H9 (cell line): ENCODE data around the gene SOX3. TPM values are rescaled to one million over a fixed set of nuclear protein-coding genes. Genes with fewer than 3 reads are reported as not detected.

ENCODE experiments used
- DNase-seq: peaks from one replicate; pipeline ENCODE4 v3.0.0-alpha.2; 2017
- H2AFZ ChIP-seq: one replicate; pipeline ENCODE4 v1.6.1; 2013; ENCODE audit warnings: mild to moderate bottlenecking, low read length, control low read depth, moderate library complexity
- H2AK5ac ChIP-seq: 2 replicates; pipeline ENCODE4 v1.6.1; 2013; ENCODE audit warnings: low read length, control low read depth, mixed read lengths; ENCODE audit not compliant: insufficient read length
- H2BK120ac ChIP-seq: one replicate; pipeline ENCODE4 v1.6.1; 2013; ENCODE audit warnings: low read depth, mild to moderate bottlenecking, low read length, control low read depth, inconsistent platforms; ENCODE audit not compliant: poor library complexity, severe bottlenecking
- H2BK12ac ChIP-seq: 2 replicates; pipeline ENCODE4 v1.6.1; 2013; ENCODE audit warnings: low read length, control low read depth, mixed read lengths, low read depth; ENCODE audit not compliant: insufficient read length
- H2BK15ac ChIP-seq: 2 replicates; pipeline ENCODE4 v1.6.1; 2013; ENCODE audit warnings: low read depth, low read length, control low read depth
- H2BK20ac ChIP-seq: one replicate; pipeline ENCODE4 v1.6.1; 2013; ENCODE audit warnings: low read depth, mild to moderate bottlenecking, low read length, control low read depth, inconsistent platforms; ENCODE audit not compliant: poor library complexity, severe bottlenecking
- H2BK5ac ChIP-seq: 2 replicates; pipeline ENCODE4 v1.6.1; 2013; ENCODE audit warnings: low read length, control low read depth, mixed read lengths; ENCODE audit not compliant: insufficient read length
- H3K14ac ChIP-seq: 2 replicates; pipeline ENCODE4 v1.6.1; 2013; ENCODE audit warnings: low read length, control low read depth; ENCODE audit not compliant: insufficient read depth
- H3K18ac ChIP-seq: 2 replicates; pipeline ENCODE4 v1.6.1; 2013; ENCODE audit warnings: low read depth, mild to moderate bottlenecking, mixed read lengths, low read length, control low read depth; ENCODE audit not compliant: insufficient read length
- H3K23ac ChIP-seq: 2 replicates; pipeline ENCODE4 v1.6.1; 2013; ENCODE audit warnings: low read length, control low read depth, mixed read lengths, low read depth; ENCODE audit not compliant: insufficient read length
- H3K23me2 ChIP-seq: 2 replicates; pipeline ENCODE4 v1.6.1; 2013; ENCODE audit warnings: low read depth, mild to moderate bottlenecking, mixed read lengths, low read length, control low read depth; ENCODE audit not compliant: insufficient read length, poor library complexity, severe bottlenecking
- H3K27ac ChIP-seq: 2 replicates; pipeline ENCODE4 v1.5.1; 2013; ENCODE audit warnings: low read length, control low read depth, mixed read lengths, low read depth; ENCODE audit not compliant: insufficient read length
- H3K27me3 ChIP-seq: 2 replicates; pipeline ENCODE4 v1.6.1; 2013; ENCODE audit warnings: low read length, control low read depth, inconsistent platforms; ENCODE audit not compliant: insufficient read depth
- H3K4ac ChIP-seq: 2 replicates; pipeline ENCODE4 v1.6.1; 2013; ENCODE audit warnings: low read depth, mild to moderate bottlenecking, control low read depth, inconsistent platforms, low read length, moderate library complexity
- H3K4me1 ChIP-seq: 2 replicates; pipeline ENCODE4 v1.6.1; 2013; ENCODE audit warnings: low read length, control low read depth, inconsistent platforms; ENCODE audit not compliant: insufficient read depth
- H3K4me2 ChIP-seq: 2 replicates; pipeline ENCODE4 v1.6.1; 2013; ENCODE audit warnings: low read length, control low read depth, mixed read lengths; ENCODE audit not compliant: insufficient read length, insufficient read depth
- H3K56ac ChIP-seq: 2 replicates; pipeline ENCODE4 v1.6.1; 2013; ENCODE audit warnings: low read depth, mild to moderate bottlenecking, mixed read lengths, low read length, control low read depth; ENCODE audit not compliant: insufficient read length
- H3K79me1 ChIP-seq: 2 replicates; pipeline ENCODE4 v1.6.1; 2013; ENCODE audit warnings: low read depth, mild to moderate bottlenecking, moderate library complexity, low read length, control low read depth, inconsistent platforms; ENCODE audit not compliant: insufficient read depth, poor library complexity, severe bottlenecking
- H3K79me2 ChIP-seq: 2 replicates; pipeline ENCODE4 v1.6.1; 2013; ENCODE audit warnings: low read length, control low read depth, inconsistent platforms; ENCODE audit not compliant: insufficient read depth
- H3K9ac ChIP-seq: 2 replicates; pipeline ENCODE4 v1.6.1; 2013; ENCODE audit warnings: low read length, control low read depth, mixed read lengths; ENCODE audit not compliant: insufficient read length; ENCODE audit errors: extremely low read depth
- H3K9me3 ChIP-seq: one replicate; pipeline ENCODE4 v1.6.1; 2013; ENCODE audit warnings: low read depth, low read length, inconsistent platforms; ENCODE audit not compliant: control insufficient read depth
- H3T11ph ChIP-seq: one replicate; pipeline ENCODE4 v1.6.1; 2013; ENCODE audit warnings: mild to moderate bottlenecking, low read length, control low read depth, inconsistent platforms
- H4K20me1 ChIP-seq: one replicate; pipeline ENCODE4 v1.6.1; 2013; ENCODE audit not compliant: control insufficient read depth, insufficient read length, insufficient read depth
- H4K5ac ChIP-seq: 2 replicates; pipeline ENCODE4 v1.6.1; 2013; ENCODE audit warnings: low read depth, mild to moderate bottlenecking, mixed read lengths, low read length, control low read depth; ENCODE audit not compliant: insufficient read length
- H4K8ac ChIP-seq: replicated peaks from 2 replicates; pipeline ENCODE4 v1.6.1; 2013; ENCODE audit warnings: low read length, control low read depth, mixed read lengths, low read depth; ENCODE audit not compliant: insufficient read length
- H4K91ac ChIP-seq: 2 replicates; pipeline ENCODE4 v1.6.1; 2013; ENCODE audit warnings: low read depth, mild to moderate bottlenecking, moderate library complexity, mixed read lengths, low read length, control low read depth; ENCODE audit not compliant: insufficient read length
- H3K27ac Mint-ChIP-seq, 3 experiments: 2 replicates in 2 of 3; 3 replicates in 1 of 3; pipeline ENCODE4 v1.8.0; 2020 to 2021; ENCODE audit warnings: mixed read lengths in 3 of 3, mild to moderate bottlenecking in 1 of 3, moderate library complexity in 1 of 3
- H3K27me3 Mint-ChIP-seq: 2 replicates; pipeline ENCODE4 v1.8.0; 2021; ENCODE audit warnings: low read depth, mild to moderate bottlenecking, moderate library complexity, mixed read lengths
- H3K36me3 Mint-ChIP-seq, 3 experiments: 2 replicates in 2 of 3; 3 replicates in 1 of 3; pipeline ENCODE4 v1.8.0; 2020 to 2021; ENCODE audit warnings: low read depth in 3 of 3, mixed read lengths in 3 of 3; ENCODE audit not compliant: insufficient read depth in 1 of 3
- H3K4me1 Mint-ChIP-seq, 2 experiments: 2 replicates each; pipeline ENCODE4 v1.8.0; 2020; ENCODE audit warnings: mixed read lengths in 2 of 2
- H3K4me3 Mint-ChIP-seq, 2 experiments: 2 replicates in 1 of 2; 3 replicates in 1 of 2; pipeline ENCODE4 v1.8.0; 2020 to 2021; ENCODE audit warnings: mild to moderate bottlenecking in 2 of 2, mixed read lengths in 2 of 2, moderate library complexity in 1 of 2
- H3K9me3 Mint-ChIP-seq, 2 experiments: 2 replicates in 1 of 2; 3 replicates in 1 of 2; pipeline ENCODE4 v1.8.0; 2020; ENCODE audit warnings: mild to moderate bottlenecking in 2 of 2, mixed read lengths in 2 of 2, moderate library complexity in 1 of 2
- WGBS: extraction: QIAGEN DNeasy Blood & Tissue Kit; methylation state at CpG from one replicate; pipeline ENCODE4 v1.1.7; 2013; ENCODE audit warnings: missing lambda C conversion rate, low lambda C conversion rate, mixed read lengths; ENCODE audit not compliant: insufficient read length; ENCODE audit errors: extremely low coverage; 5-methylcytosine and 5-hydroxymethylcytosine counted together
- total RNA-seq: library from RNA; stranded (reverse); gene quantifications from 2 replicates; pipeline ENCODE4 v1.2.1, GENCODE V29; 2021
- TF ChIP-seq, protein P1 (sequence below): fragments of 200-600 bp; sonication (generic); conservative IDR thresholded peaks from 3 replicates; pipeline ENCODE4 v1.8.0; 2021; ENCODE audit warnings: antibody characterized with exemption, mild to moderate bottlenecking

SOX3 gene
- total RNA-seq, 1 experiment from 2014 or later, result 7.7 TPM

GRCh38 chrX:140500441-140500840 is 4.4 kb downstream of the SOX3 start:
- Histone ChIP-seq H2BK20ac (no peak overlapping the region), H3K18ac (no peak overlapping the region), H2BK12ac (no peak overlapping the region), H3K4me1 (no peaks in the 10 kb centered on the region; the same call in 1 of the 2 replicates), H4K20me1 (no peaks in the 10 kb centered on the region), H2BK5ac (no peak overlapping the region), H3K14ac (no peak overlapping the region; the same call in 1 of the 2 replicates), H3K79me1 (no peaks in the 10 kb centered on the region), H3K27ac (no peak overlapping the region), H2AFZ (no peak overlapping the region), H2BK120ac (no peak overlapping the region), H3K23ac (no peak overlapping the region), H2BK15ac (no peak overlapping the region), H3K4me2 (no peak overlapping the region), H2AK5ac (no peak overlapping the region), H3K79me2 (no peaks in the 10 kb centered on the region), H3K9ac (no peak overlapping the region), H3T11ph (no peak overlapping the region), H4K91ac (no peak overlapping the region), H3K56ac (no peak overlapping the region), H4K8ac (no peak overlapping the region), H3K27me3 (peaks cover 7% of the 10 kb centered on the region; the same call in 1 of the 2 replicates), H3K4ac (no peak overlapping the region), H4K5ac (no peak overlapping the region), H3K23me2 (peaks cover 22% of the 10 kb centered on the region), H3K9me3 (no peaks in the 10 kb centered on the region)
- DNase-seq, result no peak
- Mint-ChIP-seq H3K27me3 (peaks cover 69% of the 10 kb centered on the region), H3K4me1 (peaks cover 42 to 46% of the 10 kb centered on the region in 2 experiments), H3K36me3 (peaks cover 0 to 13% (median 11%) of the 10 kb centered on the region in 3 experiments; a peak in 5 of 7 replicates), H3K4me3 (peak overlapping the region; percentile 6 to 75; a peak in 3 of 5 replicates), H3K27ac (no peak overlapping the region), H3K9me3 (peaks cover 14% of the 10 kb centered on the region in 2 experiments)
- WGBS, result no CpG with 5 or more reads among the region's 9 CpGs
- TF ChIP-seq, protein P1, sequence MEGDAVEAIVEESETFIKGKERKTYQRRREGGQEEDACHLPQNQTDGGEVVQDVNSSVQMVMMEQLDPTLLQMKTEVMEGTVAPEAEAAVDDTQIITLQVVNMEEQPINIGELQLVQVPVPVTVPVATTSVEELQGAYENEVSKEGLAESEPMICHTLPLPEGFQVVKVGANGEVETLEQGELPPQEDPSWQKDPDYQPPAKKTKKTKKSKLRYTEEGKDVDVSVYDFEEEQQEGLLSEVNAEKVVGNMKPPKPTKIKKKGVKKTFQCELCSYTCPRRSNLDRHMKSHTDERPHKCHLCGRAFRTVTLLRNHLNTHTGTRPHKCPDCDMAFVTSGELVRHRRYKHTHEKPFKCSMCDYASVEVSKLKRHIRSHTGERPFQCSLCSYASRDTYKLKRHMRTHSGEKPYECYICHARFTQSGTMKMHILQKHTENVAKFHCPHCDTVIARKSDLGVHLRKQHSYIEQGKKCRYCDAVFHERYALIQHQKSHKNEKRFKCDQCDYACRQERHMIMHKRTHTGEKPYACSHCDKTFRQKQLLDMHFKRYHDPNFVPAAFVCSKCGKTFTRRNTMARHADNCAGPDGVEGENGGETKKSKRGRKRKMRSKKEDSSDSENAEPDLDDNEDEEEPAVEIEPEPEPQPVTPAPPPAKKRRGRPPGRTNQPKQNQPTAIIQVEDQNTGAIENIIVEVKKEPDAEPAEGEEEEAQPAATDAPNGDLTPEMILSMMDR, result no peak
